ENCODE results near the gene SLC9A8. TPM values are rescaled to one million over a fixed set of nuclear protein-coding genes. Genes with fewer than 3 reads are reported as not detected.

SLC9A8 gene
- total RNA-seq, 1 experiment from 2014 or later = 6.7 TPM

GRCh38 chr20:49941456-49941855 is 128.8 kb downstream of the SLC9A8 start:
- TF ChIP-seq ZBTB33 (IDR thresholded peaks at IDR 0.05; ENCODE audit: extremely low read depth, insufficient replicate concordance, low read length) = no peak
- TF ChIP-seq CTCF (IDR thresholded peaks at IDR 0.05 in 2 of 3, conservative IDR thresholded peaks at IDR 0.05 in 1 of 3; ENCODE audit: borderline replicate concordance in 1 of 3, insufficient read depth in 1 of 3, low read depth in 2 of 3, low read length in 2 of 3) = no peak
- TF ChIP-seq REST (IDR thresholded peaks at IDR 0.05; ENCODE audit: low read depth) = no peak
- TF ChIP-seq YY1 (IDR thresholded peaks at IDR 0.05; ENCODE audit: extremely low read depth, insufficient replicate concordance, low read depth, low read length) = no peak
- intact Hi-C loops (cut with micrococcal nuclease) = no loop called here
- RAD21 ChIA-PET (ENCODE audit: low non-redundant PET in 1 of 2, low total read pairs in 2 of 2, uncharacterized antibody in 2 of 2, unreplicated experiment in 2 of 2) = no interaction called here

More at GRCh38 chr20:49941456-49941855, 128.8 kb downstream of the SLC9A8 start:
- no peak for DNase-seq (ENCODE audit: low read depth, low spot score)
- peaks cover 33 to 36% of the 10 kb centered on the region in 2 experiments for H3K36me3 ChIP-seq (ENCODE audit: control insufficient read depth in 1 of 2, insufficient read depth in 2 of 2, low read length in 2 of 2)
- peaks cover 8 to 17% of the 10 kb centered on the region in 2 experiments for H3K4me1 ChIP-seq (ENCODE audit: control insufficient read depth in 1 of 2, insufficient read depth in 2 of 2, low read length in 2 of 2)
- H3K4me2 ChIP-seq (ENCODE audit: low read length) = no peak overlapping the region
- H4K20me1 ChIP-seq (ENCODE audit: insufficient read depth) = no peaks in the 10 kb centered on the region; the same call in 1 of the 2 replicates
- H3K9me2 ChIP-seq (ENCODE audit: insufficient read depth) = no peaks in the 10 kb centered on the region
- H3K9ac ChIP-seq (ENCODE audit: low read length) = no peak overlapping the region
- no peak overlapping the region for H2AFZ ChIP-seq (ENCODE audit: low read depth, low read length, poor library complexity, severe bottlenecking)
- ChIA-PET CTCF (no interaction called here), POLR2A (no interaction called here)
- H3K9me3 ChIP-seq (ENCODE audit: control insufficient read depth in 1 of 2, insufficient read depth in 1 of 2, low read depth in 1 of 2, low read length in 2 of 2) = no peaks in the 10 kb centered on the region
- no peak overlapping the region for H3K4me3 ChIP-seq (replicated peaks in 1 of 2; ENCODE audit: low read depth in 1 of 2, low read length in 2 of 2)
- H3K79me2 ChIP-seq (ENCODE audit: insufficient read depth, low read length) = peaks cover 92% of the 10 kb centered on the region
- H3K27me3 ChIP-seq (ENCODE audit: insufficient read depth, low read length) = no peaks in the 10 kb centered on the region
- H3K27ac ChIP-seq (ENCODE audit: low read depth, low read length) = no peak overlapping the region
- no TSS peak for BruUV-seq (replicated peaks)
- ATAC-seq = no peak

Other genes with a start within 250 kb of the SLC9A8 start
- 0.25 TPM for gene PTGIS, start 244.7 kb upstream of the SLC9A8 start, total RNA-seq (2021; ENCODE audit: unreplicated experiment)
- 92.5 TPM for gene B4GALT5, start 99.0 kb upstream of the SLC9A8 start, total RNA-seq (2021; ENCODE audit: unreplicated experiment)
- gene SPATA2, start 102.7 kb downstream of the SLC9A8 start, total RNA-seq (2021; ENCODE audit: unreplicated experiment) = 6.6 TPM
- 66.8 TPM for gene RNF114, start 123.6 kb downstream of the SLC9A8 start, total RNA-seq (2021; ENCODE audit: unreplicated experiment)
- 13.4 TPM for gene SNAI1, start 170.2 kb downstream of the SLC9A8 start, total RNA-seq (2021; ENCODE audit: unreplicated experiment)